ENCODE results near the gene DUSP28. TPM values are rescaled to one million over a fixed set of nuclear protein-coding genes. Genes with fewer than 3 reads are reported as not detected.

DUSP28 gene
- total and polyA plus RNA-seq, 2 of the 8 experiments (the other 6 are each of a cell fraction or from before 2014, with no cell fraction given) = 2.1 to 2.3 TPM

DNA sequence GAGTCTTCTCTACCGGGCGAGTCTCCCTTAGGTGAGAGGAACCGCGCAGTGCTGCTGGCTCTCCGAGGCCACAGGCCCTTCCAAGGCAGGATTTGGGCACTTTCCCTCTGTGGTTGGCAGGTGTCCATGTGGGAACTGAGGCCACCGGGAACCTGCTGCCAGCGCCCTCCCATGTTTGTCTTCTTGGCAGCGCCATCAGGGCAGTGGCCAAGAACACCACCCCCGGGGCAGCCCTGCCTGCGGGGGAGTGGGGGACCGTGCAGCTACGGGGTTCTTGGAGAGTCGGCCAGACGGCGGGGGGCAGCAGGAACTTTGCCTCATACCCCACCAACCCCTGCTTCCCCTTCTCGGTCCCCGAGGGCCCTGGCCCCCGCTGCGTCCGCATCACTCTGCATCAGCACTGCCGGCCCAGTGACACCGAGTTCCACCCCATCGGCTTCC is 36.4 kb downstream of the DUSP28 start:
- Histone ChIP-seq H3K4me3 (ENCODE audit: extremely low read depth in 1 of 4, insufficient read depth in 2 of 4, low read depth in 3 of 4, low read length in 4 of 4) (no peak overlapping the region), H2AFZ (ENCODE audit: low read length) (no peak overlapping the region), H3K9ac (replicated peaks in 1 of 4; ENCODE audit: extremely low read depth in 1 of 4, low read depth in 3 of 4, low read length in 3 of 4) (no peak overlapping the region), H4K8ac (ENCODE audit: extremely low read depth, insufficient read depth, low read length) (no peak overlapping the region), H2BK15ac (ENCODE audit: low read length) (no peak overlapping the region), H3K27ac (ENCODE audit: low read depth, low read length) (no peak overlapping the region), H3K27me3 (replicated peaks in 1 of 4; ENCODE audit: control insufficient read depth in 3 of 4, extremely low read depth in 1 of 4, insufficient read depth in 3 of 4, low read length in 3 of 4) (no peaks in the 10 kb centered on the region), H3K4me2 (ENCODE audit: insufficient read depth in 1 of 2, low read depth in 2 of 2, low read length in 2 of 2) (no peak overlapping the region), H4K91ac (replicated peaks; ENCODE audit: insufficient read length, low read length) (no peak overlapping the region), H3K79me2 (ENCODE audit: control insufficient read depth in 1 of 2, insufficient read depth in 2 of 2, low read length in 2 of 2) (peaks cover 0 to 2% of the 10 kb centered on the region in 2 experiments; a peak in 1 of 4 replicates), H3K4me1 (replicated peaks in 1 of 4; ENCODE audit: control insufficient read depth in 3 of 4, insufficient read depth in 4 of 4, low read length in 3 of 4) (no peaks in the 10 kb centered on the region), H3K23ac (ENCODE audit: insufficient read length) (no peak overlapping the region), H4K20me1 (replicated peaks in 1 of 2; ENCODE audit: control insufficient read depth in 1 of 2, insufficient read depth in 2 of 2, low read length in 2 of 2) (peaks cover 3 to 13% of the 10 kb centered on the region in 2 experiments), H3K23me2 (ENCODE audit: low read depth, low read length) (no peaks in the 10 kb centered on the region), H2BK120ac (replicated peaks; ENCODE audit: low read depth, low read length) (no peak overlapping the region), H3K18ac (ENCODE audit: extremely low read depth, low read length) (no peak overlapping the region), H2BK20ac (ENCODE audit: low read length) (no peak overlapping the region), H3K4ac (replicated peaks; ENCODE audit: insufficient read length, low read depth, low read length) (no peak overlapping the region), H3K14ac (ENCODE audit: insufficient read length) (no peak overlapping the region), H2AK5ac (ENCODE audit: low read depth, low read length) (no peak overlapping the region), H3K79me1 (ENCODE audit: low read depth, low read length) (peaks cover 4% of the 10 kb centered on the region), H4K5ac (ENCODE audit: insufficient read length, low read depth, low read length) (no peak overlapping the region), H3K56ac (replicated peaks; ENCODE audit: insufficient read length, low read depth, low read length) (no peak overlapping the region), H2BK5ac (ENCODE audit: low read depth, low read length) (no peak overlapping the region), H2BK12ac (ENCODE audit: low read depth, low read length) (no peak overlapping the region), H3K9me3 (ENCODE audit: insufficient read depth in 2 of 2, low read depth in 1 of 2, low read length in 1 of 2) (no peaks in the 10 kb centered on the region), H3K36me3 (ENCODE audit: control insufficient read depth in 2 of 4, insufficient read depth in 4 of 4, low read length in 3 of 4) (peaks cover 0 to 12% (median 6%) of the 10 kb centered on the region in 4 experiments; a peak in 5 of 8 replicates)
- DNase-seq (ENCODE audit: low read depth in 1 of 2, low spot score in 2 of 2) (no peak), FAIRE-seq (no peak)
- POLR2A ChIA-PET (ENCODE audit: partially characterized antibody) = no interaction called here
- WGBS, 2 experiments (ENCODE audit: extremely low coverage in 1 of 2, insufficient coverage in 1 of 2, insufficient read length in 1 of 2, insufficient replicate concordance in 2 of 2, low coverage in 1 of 2, low lambda C conversion rate in 2 of 2, missing lambda C conversion rate in 1 of 2) = 90% methylated on average over 15 of the region's 23 CpGs; no CpG with 5 or more reads in 1 of the 2 experiments
- CTCF ChIA-PET (ENCODE audit: partially characterized antibody) = interaction anchor here (0.6 to 3.5 kb wide), 7 partner anchors 7 to 95 kb away, joined by 3 to 17 read pairs (median 3); partner anchors contain the start of genes AQP12A and CAPN10
- TF ChIP-seq HDAC6 (IDR thresholded peaks at IDR 0.05; ENCODE audit: low read depth, low read length) (no peak), NANOG (IDR thresholded peaks at IDR 0.05; ENCODE audit: insufficient read depth, low read depth, low read length, poor library complexity, severe bottlenecking) (no peak), TEAD4 (IDR thresholded peaks at IDR 0.05; ENCODE audit: low read depth, low read length) (no peak), KDM5A (IDR thresholded peaks at IDR 0.05; ENCODE audit: low read length) (no peak), KDM1A (IDR thresholded peaks at IDR 0.05; ENCODE audit: borderline replicate concordance, low read length) (no peak), JUN (IDR thresholded peaks at IDR 0.05; ENCODE audit: low read depth, low read length) (no peak), RXRA (IDR thresholded peaks at IDR 0.05; ENCODE audit: insufficient read depth, low read depth, low read length) (no peak), POLR2AphosphoS5 (IDR thresholded peaks at IDR 0.05; ENCODE audit: low read depth, low read length) (no peak), CBX8 (IDR thresholded peaks at IDR 0.05; ENCODE audit: borderline replicate concordance, low read depth, low read length) (no peak), POLR2A (IDR thresholded peaks at IDR 0.05; ENCODE audit: control extremely low read depth in 1 of 2, low read depth in 2 of 2, low read length in 2 of 2) (no peak), PHF8 (conservative IDR thresholded peaks at IDR 0.05; ENCODE audit: low read depth, low read length) (no peak), EGR1 (IDR thresholded peaks at IDR 0.05; ENCODE audit: borderline replicate concordance, low read depth, low read length) (no peak), CEBPB (IDR thresholded peaks at IDR 0.05; ENCODE audit: low read depth, low read length) (no peak), SP2 (IDR thresholded peaks at IDR 0.05; ENCODE audit: low read length) (no peak)
- TF ChIP-seq, protein P1, sequence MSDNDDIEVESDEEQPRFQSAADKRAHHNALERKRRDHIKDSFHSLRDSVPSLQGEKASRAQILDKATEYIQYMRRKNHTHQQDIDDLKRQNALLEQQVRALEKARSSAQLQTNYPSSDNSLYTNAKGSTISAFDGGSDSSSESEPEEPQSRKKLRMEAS (IDR thresholded peaks at IDR 0.05) = no peak

Measured in H1 (cell line).